Measurements from ENCODE around the gene MAFG. TPM values are rescaled to one million over a fixed set of nuclear protein-coding genes. Genes with fewer than 3 reads are reported as not detected.
"Not testable (repeated sequence)": the region's sequence is repeated elsewhere in the genome, so short reads cannot be mapped to it uniquely, and the experiment has no call there.

The MAFG gene
- polyA plus RNA-seq, 3 donors: 10.4 to 12.3 (median 11.9) TPM

GRCh38 chr17:81958633-81959342, 31.3 kb upstream of the MAFG start:
- DNase-seq (ENCODE audit: low read depth in 3 of 3, low spot score in 2 of 3): no peak

DNA sequence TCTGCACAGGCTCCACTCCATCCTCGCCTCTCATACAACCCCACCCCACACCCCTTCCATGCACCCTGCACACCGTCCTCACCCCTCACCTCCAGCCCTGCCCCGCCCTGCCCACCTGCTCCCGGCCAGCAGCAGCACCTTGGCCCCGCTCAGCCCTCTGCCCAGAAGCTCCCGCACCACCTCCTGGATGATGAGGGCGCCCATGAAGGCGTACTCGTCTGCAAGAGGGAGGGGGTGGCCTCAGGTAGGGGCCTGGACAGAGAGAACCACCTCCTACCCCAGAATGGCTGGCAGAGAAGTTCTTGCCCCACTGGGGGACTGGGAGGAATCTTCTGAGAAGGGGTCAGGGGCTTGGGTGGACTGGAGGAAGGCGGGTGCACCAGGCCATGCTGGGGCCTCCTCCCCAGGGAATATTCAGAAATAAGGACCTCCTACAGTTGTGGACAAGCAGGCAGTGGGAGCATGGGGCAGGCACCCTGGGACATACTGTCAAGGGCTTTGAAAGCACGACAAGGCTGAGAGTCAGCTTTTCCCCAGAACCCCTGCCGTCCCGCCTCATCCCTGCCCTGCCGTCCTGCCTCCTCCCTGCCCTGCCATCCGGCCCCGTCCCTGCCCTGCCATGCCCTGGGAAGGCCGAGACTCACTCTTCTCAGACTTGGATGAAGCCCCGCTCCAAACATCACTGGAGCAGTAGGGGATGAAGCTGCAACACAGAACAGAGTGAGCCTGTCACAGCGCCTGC, 30.3 kb upstream of the MAFG start:
- no peak for DNase-seq (ENCODE audit: low read depth in 3 of 3, low spot score in 2 of 3)

- DNase-seq (ENCODE audit: low read depth in 3 of 3, low spot score in 2 of 3): no peak
These were observed 29.4 kb upstream of the MAFG start for GRCh38 chr17:81956607-81957589.

- DNase-seq (ENCODE audit: low read depth in 3 of 3, low spot score in 2 of 3): no peak
These were observed 28.4 kb upstream of the MAFG start for GRCh38 chr17:81955756-81956544.

- DNase-seq (ENCODE audit: low read depth in 3 of 3, low spot score in 2 of 3): no peak
These were observed 27.6 kb upstream of the MAFG start for GRCh38 chr17:81955058-81955681.

DNA sequence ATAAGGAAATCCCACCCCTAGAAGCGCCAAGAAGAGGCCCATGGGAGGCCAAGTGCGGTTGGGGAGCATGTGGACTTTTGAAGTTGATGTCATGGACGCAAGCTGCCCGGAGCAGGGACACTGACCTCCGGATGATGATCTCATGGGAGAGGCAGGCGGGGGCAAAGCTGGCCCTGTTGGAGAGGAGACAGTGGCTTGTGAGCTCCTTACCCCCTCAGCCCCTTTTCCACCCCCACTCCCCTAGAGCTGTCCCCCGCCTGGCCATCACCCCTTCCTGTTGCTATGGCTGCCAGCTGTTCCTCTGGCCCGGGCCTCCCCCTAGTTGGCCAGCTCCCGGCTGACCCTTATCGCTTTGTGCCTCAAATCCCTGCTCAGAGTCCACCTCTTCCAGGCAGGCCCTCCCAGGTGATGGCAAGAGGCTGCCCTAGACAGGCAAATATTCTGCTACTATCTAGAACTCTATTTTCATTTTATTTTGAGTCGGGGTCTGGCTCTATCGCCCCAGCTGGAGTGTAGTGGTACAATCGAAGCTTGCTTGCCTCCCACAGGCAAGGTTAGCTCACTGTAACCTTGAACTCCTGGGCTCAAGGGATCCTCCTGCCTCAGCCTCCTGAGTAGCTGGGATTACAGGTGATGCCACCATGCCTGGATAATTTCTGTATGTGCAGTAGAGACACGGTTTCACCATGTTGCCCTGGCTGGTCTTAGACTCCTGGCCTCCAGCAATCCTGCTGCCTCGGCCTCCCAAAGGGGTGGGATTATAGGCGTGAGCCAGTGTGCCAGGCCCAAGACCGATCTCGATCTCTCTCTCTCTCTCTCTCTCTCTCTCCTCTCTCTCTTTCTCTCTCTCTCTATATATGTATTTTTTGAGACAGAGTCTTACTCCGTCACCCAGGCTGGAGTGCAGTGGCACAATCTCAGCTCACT, 26.9 kb upstream of the MAFG start:
- DNase-seq (ENCODE audit: low read depth in 3 of 3, low spot score in 2 of 3): no peak

DNA sequence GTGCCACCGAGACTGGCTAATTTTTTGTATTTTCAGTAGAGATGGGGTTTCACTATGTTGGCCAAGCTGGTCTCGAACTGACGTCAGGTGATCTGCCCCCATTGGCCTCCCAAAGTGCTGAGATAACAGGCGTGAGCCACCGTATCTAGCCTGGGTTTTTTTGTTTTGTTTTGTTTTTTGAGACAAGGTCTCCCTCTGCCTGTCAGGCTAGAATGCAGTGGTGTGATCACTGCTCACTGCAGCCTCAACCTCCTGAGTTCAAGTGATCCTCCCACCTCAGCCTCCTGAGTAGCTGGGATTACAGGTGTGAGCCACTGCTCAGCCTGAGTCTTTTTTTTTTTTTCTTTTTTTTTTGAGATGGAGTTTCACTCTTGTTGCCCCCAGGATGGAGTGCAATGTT, 25.9 kb upstream of the MAFG start:
- not testable (repeated sequence) for DNase-seq (ENCODE audit: low read depth in 3 of 3, low spot score in 2 of 3)

GRCh38 chr17:81952792-81953228, 25.3 kb upstream of the MAFG start:
- no peak for DNase-seq (ENCODE audit: low read depth in 3 of 3, low spot score in 2 of 3)

GRCh38 chr17:81951785-81952684, 24.5 kb upstream of the MAFG start:
- no peak for DNase-seq (ENCODE audit: low read depth in 3 of 3, low spot score in 2 of 3)

GRCh38 chr17:81950501-81950900, 23.0 kb upstream of the MAFG start:
- no peak for DNase-seq (ENCODE audit: low read depth in 3 of 3, low spot score in 2 of 3)

- no peak for DNase-seq (ENCODE audit: low read depth in 3 of 3, low spot score in 2 of 3)
These were observed 21.3 kb upstream of the MAFG start for GRCh38 chr17:81948635-81949378.

DNA sequence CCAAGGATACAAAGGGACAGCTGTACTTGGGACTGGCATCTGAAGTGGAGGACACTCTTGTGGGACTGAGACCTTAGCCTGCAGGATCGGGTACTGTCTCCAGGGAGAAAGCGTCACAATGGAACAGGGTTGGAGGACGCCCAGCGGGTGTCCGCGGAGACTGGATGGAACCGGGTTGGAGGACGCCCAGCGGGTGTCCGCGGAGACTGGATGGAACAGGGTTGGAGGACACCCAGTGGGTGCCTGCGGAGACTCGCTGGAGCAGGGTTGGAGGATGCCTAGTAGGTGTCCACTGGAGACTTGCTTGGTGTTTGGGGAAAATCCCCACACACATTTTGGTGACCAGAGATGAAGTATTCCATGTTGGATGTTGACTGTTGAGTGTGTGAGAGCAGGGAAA, 19.7 kb upstream of the MAFG start, which contains the start of gene MYADML2:
Gene MYADML2, minus strand, starts transcription at position 45 of the 400 bp plus-strand sequence. CDS start 5,492 bp downstream, outside the sequence.
- DNase-seq (ENCODE audit: low read depth in 3 of 3, low spot score in 2 of 3): no peak

DNA sequence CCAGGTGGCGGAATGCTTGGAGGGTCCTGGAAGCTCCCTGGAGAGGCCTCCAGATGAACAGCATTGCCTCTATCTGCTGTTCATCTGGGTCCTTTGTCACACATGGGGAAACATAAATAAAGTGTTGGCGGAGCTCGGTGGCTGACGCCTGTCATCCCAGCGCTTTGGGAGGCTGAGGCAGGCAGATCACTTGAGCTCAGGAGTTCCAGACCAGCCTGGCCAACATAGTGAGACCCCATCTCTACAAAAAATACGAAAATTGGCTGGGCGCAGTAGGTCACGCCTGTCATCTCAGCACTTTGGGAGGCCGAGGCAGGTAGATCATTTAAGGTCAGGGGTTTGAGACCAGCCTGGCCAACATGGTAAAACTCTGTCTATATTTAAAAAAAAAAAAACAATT, 17.3 kb upstream of the MAFG start:
- DNase-seq (ENCODE audit: low read depth in 3 of 3, low spot score in 2 of 3): no peak

GRCh38 chr17:81942167-81942553, 14.6 kb upstream of the MAFG start:
- DNase-seq (ENCODE audit: low read depth in 3 of 3, low spot score in 2 of 3): no peak

GRCh38 chr17:81941484-81942166, 14.1 kb upstream of the MAFG start:
- no peak for DNase-seq (ENCODE audit: low read depth in 3 of 3, low spot score in 2 of 3)

Data from right renal cortex interstitium (tissue), 3 donors.